ENCODE results near the gene DRG2.

- TF ChIP-seq POLR2A (IDR thresholded peaks at IDR 0.05): no peak
- TF ChIP-seq CTCF (IDR thresholded peaks at IDR 0.05 in 4 of 5, conservative IDR thresholded peaks at IDR 0.05 in 1 of 5): no peak
Observed at GRCh38 chr17:18109935-18110485, 22.3 kb downstream of the DRG2 start.

Measured in gastrocnemius medialis (tissue), 4 donors.